ENCODE results near the gene SEC16B. TPM values are rescaled to one million over a fixed set of nuclear protein-coding genes. Genes with fewer than 3 reads are reported as not detected.

SEC16B gene
- total RNA-seq, 2 experiments from 2014 or later: not detected

DNA sequence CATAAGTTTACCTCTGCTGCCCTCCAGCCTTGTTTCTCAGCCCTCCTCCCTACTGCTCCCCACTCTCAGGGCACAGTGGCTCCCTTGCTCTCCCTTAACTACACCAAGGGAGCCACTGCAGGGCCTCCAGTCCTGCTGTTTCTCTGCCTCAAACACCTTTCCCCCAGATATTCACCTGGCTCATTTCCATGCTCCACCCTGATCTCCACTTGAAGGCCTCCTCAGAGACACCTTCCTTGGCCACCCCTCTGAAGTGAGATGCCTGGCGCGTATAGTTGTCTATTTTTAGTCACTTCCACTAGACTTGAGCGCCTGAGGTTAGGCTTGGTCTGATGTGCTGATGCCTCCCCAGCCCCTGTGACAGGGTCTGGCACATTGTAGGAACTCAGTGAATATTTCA lies 34.9 kb downstream of the SEC16B start:
- ChIA-PET CTCF (no interaction called here), POLR2A (no interaction called here)
- Mint-ChIP-seq H3K4me1 (ENCODE audit: low read depth) (no peaks in the 10 kb centered on the region), H3K36me3 (ENCODE audit: low read depth) (no peaks in the 10 kb centered on the region), H3K27ac (no peak overlapping the region), H3K27me3 (no peaks in the 10 kb centered on the region), H3K4me3 (no peak overlapping the region), H3K9me3 (no peaks in the 10 kb centered on the region)
- TF ChIP-seq CTCF (IDR thresholded peaks at IDR 0.05): no peak
- Histone ChIP-seq H3K36me3 (ENCODE audit: insufficient read depth, low read length) (no peaks in the 10 kb centered on the region), H3K4me1 (ENCODE audit: insufficient read depth, low read length) (no peaks in the 10 kb centered on the region), H3K27ac (ENCODE audit: low read depth in 1 of 2, low read length in 2 of 2) (no peak overlapping the region), H3K9me3 (ENCODE audit: control insufficient read depth in 1 of 2, insufficient read depth in 1 of 2, low read length in 2 of 2) (peaks cover 0 to 17% of the 10 kb centered on the region in 2 experiments), H3K27me3 (ENCODE audit: control insufficient read depth in 1 of 2, insufficient read depth in 2 of 2, low read length in 2 of 2) (no peaks in the 10 kb centered on the region), H3K4me3 (ENCODE audit: low read length) (no peak overlapping the region)
- intact Hi-C loops (cut with DNase I, micrococcal nuclease): no loop called here
- DNase-seq: no peak
- ATAC-seq (ENCODE audit: poor library complexity): no peak

GRCh38 chr1:177934461-177934860 lies 35.4 kb downstream of the SEC16B start:
- Histone ChIP-seq H3K4me3 (ENCODE audit: low read length) (no peak overlapping the region), H3K27ac (ENCODE audit: low read depth in 1 of 2, low read length in 2 of 2) (no peak overlapping the region), H3K27me3 (ENCODE audit: control insufficient read depth in 1 of 2, insufficient read depth in 2 of 2, low read length in 2 of 2) (no peaks in the 10 kb centered on the region), H3K4me1 (ENCODE audit: insufficient read depth, low read length) (no peaks in the 10 kb centered on the region), H3K9me3 (ENCODE audit: control insufficient read depth in 1 of 2, insufficient read depth in 1 of 2, low read length in 2 of 2) (peaks cover 0 to 20% of the 10 kb centered on the region in 2 experiments), H3K36me3 (ENCODE audit: insufficient read depth, low read length) (no peaks in the 10 kb centered on the region)
- Mint-ChIP-seq H3K27ac (no peak overlapping the region), H3K9me3 (no peaks in the 10 kb centered on the region), H3K4me1 (ENCODE audit: low read depth) (no peaks in the 10 kb centered on the region), H3K4me3 (no peak overlapping the region), H3K27me3 (no peaks in the 10 kb centered on the region), H3K36me3 (ENCODE audit: low read depth) (no peaks in the 10 kb centered on the region)
- no peak for TF ChIP-seq CTCF (IDR thresholded peaks at IDR 0.05)
- ATAC-seq (ENCODE audit: poor library complexity) (no peak), DNase-seq (no peak)
- ChIA-PET POLR2A (no interaction called here), CTCF (no interaction called here)
- intact Hi-C loops (cut with DNase I, micrococcal nuclease): no loop called here

DNA sequence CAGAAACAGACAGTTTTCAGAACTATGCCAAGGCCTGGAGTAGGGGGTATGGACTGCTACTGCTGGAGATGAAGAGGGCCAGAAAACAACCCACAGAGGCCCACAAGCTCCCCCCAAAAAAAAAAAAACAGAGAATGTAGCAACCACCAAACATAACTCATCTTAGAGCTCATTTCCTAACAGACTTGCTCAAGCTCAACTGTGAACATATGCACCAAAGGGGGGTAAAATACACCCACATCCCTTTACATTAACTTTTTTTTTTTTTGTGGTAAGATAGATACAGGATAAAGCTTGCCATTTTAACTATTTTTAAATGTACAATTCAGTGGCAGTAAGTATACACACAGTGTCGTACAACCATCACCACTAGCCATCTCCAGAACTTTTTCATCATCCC lies 36.0 kb downstream of the SEC16B start:
- ChIA-PET POLR2A (no interaction called here), CTCF (no interaction called here)
- no peak overlapping the region for H3K4me3 Mint-ChIP-seq
- TF ChIP-seq CTCF (IDR thresholded peaks at IDR 0.05): no peak
- Histone ChIP-seq H3K27ac (ENCODE audit: low read depth in 1 of 2, low read length in 2 of 2) (no peak overlapping the region), H3K27me3 (ENCODE audit: control insufficient read depth in 1 of 2, insufficient read depth in 2 of 2, low read length in 2 of 2) (no peaks in the 10 kb centered on the region), H3K4me1 (ENCODE audit: insufficient read depth, low read length) (no peaks in the 10 kb centered on the region), H3K9me3 (ENCODE audit: control insufficient read depth in 1 of 2, insufficient read depth in 1 of 2, low read length in 2 of 2) (peaks cover 0 to 17% of the 10 kb centered on the region in 2 experiments), H3K4me3 (ENCODE audit: low read length) (no peak overlapping the region), H3K36me3 (ENCODE audit: insufficient read depth, low read length) (no peaks in the 10 kb centered on the region)
- H3K9me3 Mint-ChIP-seq: no peaks in the 10 kb centered on the region
- no peaks in the 10 kb centered on the region for H3K27me3 Mint-ChIP-seq
- H3K36me3 Mint-ChIP-seq (ENCODE audit: low read depth): no peaks in the 10 kb centered on the region
- H3K4me1 Mint-ChIP-seq (ENCODE audit: low read depth): no peaks in the 10 kb centered on the region
- intact Hi-C loops (cut with DNase I, micrococcal nuclease): no loop called here
- H3K27ac Mint-ChIP-seq: no peak overlapping the region
- DNase-seq: no peak
- ATAC-seq (ENCODE audit: poor library complexity): no peak
